NCI-H146 treated with DMSO at 0.1 percent for 48 hours (cell line): ENCODE data around the gene UBE2L5.

Experiments
- DNase-seq: peaks from one replicate; lab custom pipeline; 2025; ENCODE audit not compliant: unreplicated experiment; lab: John Stamatoyannopoulos, UW

UBE2L5 gene

DNA sequence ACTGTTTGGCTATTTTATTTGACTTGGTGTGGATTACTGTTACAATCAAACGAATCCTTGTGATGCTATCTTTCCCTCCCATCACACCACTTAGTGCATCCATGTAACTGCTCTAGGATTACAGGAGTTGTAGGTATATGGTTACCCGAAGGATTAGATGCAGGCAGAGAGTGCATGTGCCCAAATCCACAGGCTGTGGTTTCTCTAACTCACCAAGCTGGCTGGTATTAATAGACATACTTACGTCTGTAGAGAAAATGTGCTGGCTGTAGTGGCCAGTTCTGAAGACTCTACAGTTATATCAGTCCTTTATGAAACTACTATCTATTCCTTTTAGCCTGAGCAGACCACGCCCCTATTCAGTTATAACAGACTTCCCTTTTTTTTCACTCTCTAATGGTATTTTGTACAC is 44.6 kb downstream of the UBE2L5 start:
- no peak for DNase-seq

DNA sequence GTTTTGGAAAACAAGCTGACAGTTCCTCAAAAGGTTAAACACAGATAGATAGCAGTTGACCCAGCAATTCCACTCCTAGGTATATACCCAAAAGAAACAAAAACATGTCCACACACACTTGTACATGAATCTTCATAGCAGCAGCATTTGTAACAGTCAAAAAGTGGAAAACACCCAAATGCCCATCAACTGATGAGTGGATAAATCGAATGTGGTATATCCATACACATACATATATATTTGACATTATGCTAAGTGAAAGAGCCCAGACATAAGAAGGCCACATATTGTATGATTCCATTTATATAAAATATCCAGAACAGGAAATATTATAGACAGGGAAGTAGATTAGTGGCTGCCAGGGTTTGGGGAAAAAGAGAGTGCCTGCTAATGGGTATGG is 51.4 kb downstream of the UBE2L5 start:
- DNase-seq, result no peak

DNA sequence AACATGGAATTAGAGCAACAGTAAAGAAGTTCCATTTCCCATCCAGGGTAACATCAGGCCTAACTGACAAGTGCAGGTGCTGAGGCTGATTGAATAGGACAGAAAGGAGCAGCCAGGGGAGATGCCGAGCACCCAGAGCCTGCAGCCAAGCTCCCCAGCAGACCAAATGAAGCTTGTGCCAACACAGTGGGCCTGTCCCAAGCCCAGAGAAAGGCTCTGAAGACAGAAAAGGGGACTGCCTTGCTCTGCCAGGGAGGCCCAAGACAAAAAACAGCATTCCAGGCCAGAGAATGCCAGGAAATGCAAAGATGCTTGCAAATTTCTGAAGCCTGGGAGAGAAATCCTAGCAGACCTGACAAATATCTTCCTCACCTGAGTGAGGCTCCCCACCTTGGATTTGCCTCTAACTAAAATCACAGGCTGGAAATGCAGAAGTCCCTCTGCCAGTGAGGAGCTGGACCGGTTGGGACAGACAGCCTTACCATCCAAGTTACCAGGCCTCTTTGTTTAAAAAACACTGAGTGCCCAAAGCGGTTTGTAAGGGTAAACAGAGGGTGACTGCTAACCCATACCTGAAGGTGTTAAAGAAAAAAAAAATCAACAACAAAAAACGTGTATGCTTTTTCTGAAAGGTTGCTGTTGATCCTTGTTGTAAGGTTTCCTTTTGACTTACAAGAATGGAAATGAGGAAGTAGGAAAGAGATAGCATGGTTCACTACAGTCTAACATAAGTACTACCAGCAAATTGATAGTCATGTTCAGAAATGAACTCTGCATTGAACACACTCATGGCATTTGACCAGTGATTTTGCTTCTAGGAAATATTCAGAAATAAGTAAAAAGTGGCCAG is 55.3 kb downstream of the UBE2L5 start:
- DNase-seq, result no peak
